NAMALWA (cell line): ENCODE results near the gene SLC35F1.
A peak's percentile ranks its signal among the peaks of the same experiment; 100 is the strongest.
"Not testable (repeated sequence)": the region's sequence is repeated elsewhere in the genome, so short reads cannot be mapped to it uniquely, and the experiment has no call there.

Source experiments
- DNase-seq: peaks from one replicate; pipeline ENCODE4 v3.0.0-alpha.2; 2015; ENCODE audit warnings: low spot score

SLC35F1 gene

DNA sequence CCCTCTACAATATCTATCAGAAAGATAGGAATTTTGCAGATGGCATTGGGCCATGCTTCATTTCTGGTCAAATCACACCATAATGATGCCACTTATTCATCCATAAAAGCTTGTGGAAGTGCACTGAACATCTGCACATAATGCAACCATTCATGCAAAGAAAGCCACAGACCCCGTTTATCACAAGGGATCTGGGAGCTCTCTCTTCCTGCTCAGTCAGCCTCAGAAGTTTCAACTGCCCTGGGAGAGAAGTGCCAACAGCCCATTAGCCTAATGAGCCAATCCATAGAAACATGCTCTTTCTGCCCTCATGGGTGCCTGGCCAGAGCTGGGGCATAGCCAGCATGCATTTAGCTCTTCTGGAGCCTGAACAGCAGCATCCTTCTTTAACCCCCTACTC, 85.8 kb downstream of the SLC35F1 start:
- DNase-seq = no peak

DNA sequence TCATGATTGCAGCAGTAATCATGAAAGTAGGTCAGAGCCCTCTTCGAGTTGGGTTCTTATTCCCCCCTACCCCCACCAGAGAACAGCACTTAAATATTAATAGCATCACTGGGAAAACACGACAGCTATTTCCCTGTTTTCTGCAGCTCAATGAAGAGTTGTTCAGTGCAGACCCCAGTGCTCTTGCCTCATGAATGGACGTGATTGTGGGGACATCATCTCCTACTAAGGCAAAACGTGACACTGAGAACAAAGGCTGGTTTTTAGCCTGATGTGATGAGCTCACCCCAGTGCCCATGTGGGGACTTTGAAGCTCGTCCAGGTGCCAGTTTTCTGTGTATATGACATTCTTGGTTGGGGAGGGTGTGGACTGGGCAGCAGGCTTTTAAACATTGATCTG, 105.9 kb downstream of the SLC35F1 start:
- no peak for DNase-seq

DNA sequence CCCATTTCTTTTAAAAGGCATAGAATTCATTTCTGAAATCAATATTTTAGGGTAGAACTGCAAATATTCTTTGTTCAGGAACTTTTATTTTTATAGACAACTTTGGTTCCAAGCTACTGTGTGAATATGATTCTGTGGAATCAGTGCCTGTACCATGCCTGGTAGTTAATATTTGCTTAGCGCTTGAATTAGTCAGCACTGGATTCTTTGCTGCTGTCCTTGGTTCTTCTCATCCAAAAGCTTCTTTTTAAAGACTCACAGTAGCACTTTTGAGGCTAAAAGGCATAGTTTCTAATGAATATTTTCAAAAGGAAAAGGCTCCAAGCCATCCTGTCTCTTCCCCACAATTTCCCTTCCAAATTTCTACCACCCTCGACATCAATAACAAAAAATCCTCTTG, 109.5 kb downstream of the SLC35F1 start:
- no peak for DNase-seq

DNA sequence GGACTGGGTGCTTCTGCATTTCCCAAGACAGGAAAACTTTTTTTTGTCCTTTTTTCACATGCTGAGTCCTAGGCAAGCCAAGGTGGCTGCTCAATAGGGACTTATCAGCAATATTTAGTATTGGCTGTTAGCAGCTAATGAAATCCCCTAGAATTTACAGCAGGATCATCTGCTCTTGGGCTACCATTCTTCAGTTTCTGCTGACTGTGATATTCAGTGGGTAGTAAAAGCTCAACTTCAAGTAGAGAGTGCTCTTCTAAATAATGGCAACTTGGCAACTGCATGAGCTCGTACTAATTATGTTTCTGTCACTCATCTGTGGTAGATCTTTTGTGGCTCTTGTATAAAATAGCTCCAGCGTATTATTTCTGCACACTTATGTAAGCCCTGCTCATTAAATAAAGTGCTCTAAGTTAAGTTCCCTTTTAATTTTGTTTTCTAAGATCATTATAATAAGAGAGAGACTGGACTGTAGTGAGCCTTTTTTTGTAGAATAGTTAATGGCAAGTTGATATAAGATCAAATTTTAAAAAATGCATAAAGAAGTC, 110.3 kb downstream of the SLC35F1 start:
- no peak for DNase-seq

DNA sequence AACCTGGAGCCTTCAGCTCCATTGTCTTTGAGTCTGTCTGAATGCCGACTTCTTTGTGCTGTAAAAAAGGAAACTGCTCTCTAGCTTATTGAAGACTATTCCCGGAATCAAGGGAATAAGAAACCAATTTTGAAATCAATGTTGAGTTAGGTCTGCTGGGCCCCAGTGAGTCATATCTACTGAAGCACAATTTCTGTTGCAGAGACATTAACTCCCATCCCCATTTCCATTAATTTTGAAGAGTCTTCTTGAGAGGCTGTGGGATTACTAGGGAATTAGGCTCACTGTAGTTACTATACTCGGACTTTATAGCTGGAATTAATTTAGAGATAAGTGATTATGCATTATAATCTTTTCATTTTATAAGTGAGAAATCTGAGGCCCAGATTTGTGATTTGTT, 116.7 kb downstream of the SLC35F1 start:
- DNase-seq = no peak

DNA sequence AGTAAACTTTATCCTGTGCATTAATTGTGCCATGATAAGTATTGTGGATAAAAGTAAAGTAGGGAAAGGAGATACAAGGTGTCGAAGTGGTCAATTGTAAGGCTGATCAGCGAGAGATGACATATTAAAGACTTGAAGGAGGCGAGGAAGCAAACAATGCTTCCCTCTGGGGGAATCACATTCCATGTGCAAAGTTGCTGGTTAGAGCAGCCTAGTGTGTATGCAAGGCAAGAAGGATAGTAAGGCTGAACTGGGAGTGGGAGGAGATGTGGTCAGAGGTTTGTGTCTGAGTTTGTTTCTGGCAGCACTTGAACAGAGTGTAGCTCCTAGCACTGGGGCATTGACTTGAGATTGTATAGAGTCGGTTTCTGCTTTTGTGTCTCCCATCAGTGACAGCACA, 122.9 kb downstream of the SLC35F1 start:
- no peak for DNase-seq

DNA sequence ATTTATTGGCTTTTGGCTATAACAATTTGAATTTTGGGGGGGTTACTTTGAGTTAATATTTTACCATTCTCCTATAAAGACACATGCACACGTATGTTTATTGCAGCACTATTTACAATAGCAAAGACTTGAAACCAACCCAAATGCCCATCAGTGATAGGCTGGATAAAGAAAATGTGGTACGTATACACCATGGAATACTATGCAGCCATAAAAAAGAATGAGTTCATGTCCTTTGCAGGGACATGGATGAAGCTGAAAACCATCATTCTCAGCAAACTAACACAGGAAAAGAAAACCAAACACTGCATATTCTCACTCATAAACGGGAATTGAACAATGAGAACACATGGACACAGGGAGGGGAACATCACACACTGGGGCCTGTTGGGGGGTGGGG, 130.4 kb downstream of the SLC35F1 start:
- DNase-seq = not testable (repeated sequence)

DNA sequence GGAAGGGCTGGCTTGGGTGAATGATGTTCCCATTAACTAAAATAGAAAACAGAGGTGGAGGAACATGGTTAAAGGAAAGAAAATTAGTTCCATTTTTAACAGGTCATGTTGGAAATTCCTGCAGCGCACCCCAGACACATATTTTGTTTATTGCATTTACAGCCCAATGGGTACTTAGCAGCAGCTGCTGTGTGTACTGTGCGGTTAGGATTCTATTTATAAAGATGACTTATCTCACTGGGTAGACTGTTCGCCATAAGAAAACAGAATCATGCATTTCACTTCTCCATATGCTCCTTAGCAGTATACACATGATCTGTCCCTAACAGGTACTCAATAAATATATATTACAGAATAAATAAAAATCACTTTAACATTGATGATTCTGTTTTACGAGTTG, 135.8 kb downstream of the SLC35F1 start:
- no peak for DNase-seq

DNA sequence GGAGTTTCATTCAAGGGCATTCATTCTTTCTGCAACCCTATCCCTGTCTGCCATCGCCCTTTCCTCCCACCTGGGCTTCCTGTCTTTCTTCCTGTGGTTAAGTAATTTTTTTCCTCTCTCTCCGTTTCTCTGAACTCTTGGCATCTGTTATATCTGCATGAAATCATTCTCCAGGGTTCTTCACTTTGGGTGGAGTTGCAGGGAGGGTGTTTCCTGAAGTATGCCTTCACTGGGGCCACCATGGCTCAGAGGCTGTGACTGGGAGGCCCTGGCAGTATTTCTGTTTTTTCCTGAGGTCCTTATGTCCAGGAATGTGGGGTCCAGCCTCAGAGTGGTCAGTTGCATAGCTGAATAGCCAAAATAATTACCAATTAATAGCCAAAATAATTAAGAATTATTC, 137.2 kb downstream of the SLC35F1 start:
- no peak for DNase-seq

DNA sequence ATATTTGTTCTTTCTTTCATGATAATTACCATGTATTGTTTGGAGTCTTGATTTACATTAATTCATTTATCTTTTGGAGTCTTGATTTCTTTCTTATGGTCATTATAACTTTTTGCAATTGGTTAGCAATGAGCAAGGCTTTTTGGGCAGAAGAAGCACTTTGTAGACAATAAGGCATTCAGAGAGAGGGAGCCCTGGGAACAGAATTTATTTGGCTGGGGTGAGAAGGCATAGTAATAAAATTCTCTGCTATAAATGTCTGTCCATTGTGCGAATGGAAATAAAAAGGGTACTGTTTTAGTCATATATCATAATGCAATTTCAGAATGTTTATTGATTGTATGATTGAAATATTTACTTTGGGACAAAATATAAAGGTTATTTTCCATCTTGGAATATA, 147.0 kb downstream of the SLC35F1 start:
- no peak for DNase-seq

DNA sequence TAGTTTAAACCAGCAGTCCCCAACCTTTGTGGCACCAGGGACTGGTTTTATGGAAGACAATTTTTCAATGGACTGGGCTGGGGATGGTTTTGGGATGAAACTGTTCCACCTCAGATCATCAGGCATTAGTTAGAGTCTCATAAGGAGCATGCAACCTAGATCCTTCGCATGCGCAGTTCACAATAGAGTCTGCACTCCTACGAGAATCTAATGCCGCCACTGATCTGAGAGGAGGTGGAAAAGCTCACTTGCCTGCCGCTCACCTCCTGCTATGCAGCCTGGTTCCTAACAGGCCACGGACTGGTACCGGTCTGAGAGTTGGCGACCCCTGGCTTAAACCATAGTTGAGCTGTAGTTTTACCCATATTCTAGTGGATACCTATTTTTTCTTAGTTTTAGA, 154.6 kb downstream of the SLC35F1 start:
- no peak for DNase-seq

DNA sequence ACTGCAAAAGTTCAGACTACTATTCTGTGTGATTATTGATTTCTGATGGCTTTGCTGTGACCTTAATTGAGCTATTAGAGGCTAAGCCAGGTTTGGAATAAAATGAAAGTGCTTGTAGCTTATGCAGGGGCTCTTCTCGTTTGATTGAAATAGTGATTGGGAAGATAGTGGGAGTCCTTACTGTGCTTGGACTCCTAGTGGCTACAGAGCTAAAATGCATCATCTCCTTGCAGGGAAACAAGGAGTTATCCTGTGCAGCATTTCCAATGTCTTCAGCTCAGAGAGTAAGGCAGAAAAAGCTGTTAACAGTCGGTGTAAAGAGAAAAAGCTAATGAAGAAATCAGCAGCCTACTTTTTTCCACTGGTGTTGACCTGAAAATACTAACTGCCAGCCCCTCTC, 173.5 kb downstream of the SLC35F1 start:
- no peak for DNase-seq

DNA sequence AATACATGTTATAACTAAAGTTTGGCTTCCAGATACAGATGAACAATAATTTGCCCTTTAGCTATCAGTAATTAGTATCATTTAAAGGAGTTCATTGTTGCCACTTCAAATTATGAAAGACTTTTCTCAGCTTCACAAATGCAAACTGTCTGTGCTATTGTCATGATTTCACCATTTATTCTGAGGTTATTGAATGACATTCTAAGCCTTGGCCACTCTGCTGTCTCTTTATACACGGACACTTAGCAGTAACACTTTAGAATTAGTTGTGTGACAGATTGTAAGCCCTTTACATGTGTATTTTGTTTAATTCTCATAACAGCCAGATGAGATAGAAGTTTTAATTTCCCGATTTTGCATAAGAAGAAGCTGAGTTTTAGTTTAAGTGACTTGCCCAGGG, 176.6 kb downstream of the SLC35F1 start:
- DNase-seq = no peak

DNA sequence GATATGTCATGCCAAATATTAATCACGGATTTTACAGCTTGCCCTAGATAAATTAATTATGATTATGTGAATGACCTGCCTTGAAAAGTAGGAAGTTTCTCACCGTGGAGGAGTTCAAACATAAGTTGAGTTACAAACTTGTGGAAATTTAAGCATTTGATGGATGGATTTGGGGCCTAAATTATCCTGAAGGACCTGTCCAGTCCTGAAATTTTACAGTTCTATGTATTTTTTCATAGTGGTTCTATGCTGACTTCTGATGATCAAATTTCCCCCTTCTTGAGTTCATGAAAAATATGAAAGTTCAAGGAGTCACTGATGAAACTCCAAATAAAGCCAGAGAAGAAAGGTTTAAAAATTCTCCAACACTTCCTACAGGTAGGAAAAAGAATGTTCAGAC, 178.6 kb downstream of the SLC35F1 start:
- no peak for DNase-seq

DNA sequence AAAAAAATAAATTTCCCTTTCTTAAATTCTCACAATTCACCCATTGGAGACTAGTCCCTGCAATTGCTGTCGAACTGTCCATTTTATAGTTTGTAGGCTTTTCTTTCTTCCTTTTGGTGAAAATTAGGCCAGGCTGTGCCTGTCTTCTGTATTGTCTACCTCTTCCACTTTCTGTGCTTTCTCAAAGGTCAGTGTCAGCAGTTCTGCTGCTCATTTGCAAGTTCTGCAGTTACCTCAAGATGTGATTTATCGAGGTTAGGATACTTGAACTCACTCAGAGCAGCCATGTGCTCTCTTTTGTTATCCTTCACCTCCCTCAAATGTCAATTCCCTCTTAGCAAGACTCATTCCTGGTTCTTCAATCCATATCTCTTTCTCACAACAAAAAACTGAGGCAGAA, 179.1 kb downstream of the SLC35F1 start:
- DNase-seq = no peak

DNA sequence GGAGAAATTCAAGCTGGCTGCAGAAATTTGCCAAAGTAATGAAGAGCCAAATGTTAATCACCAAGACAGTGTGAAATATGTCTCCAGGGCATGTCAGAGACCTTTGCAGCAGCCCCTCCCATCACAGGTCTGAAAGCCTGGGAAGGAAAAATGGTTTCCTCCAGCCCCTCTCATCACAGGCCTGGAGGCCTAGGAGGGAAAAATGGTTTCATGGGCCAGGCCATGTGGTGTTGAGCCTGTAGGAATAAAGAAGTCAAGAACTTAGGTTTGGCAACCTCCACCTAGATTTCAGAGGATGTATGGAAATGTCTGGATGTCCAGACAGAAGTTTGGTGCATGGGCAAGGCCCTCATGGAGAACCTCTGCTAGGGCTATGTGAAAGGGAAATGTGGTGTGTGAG, 185.0 kb downstream of the SLC35F1 start:
- DNase-seq = no peak

DNA sequence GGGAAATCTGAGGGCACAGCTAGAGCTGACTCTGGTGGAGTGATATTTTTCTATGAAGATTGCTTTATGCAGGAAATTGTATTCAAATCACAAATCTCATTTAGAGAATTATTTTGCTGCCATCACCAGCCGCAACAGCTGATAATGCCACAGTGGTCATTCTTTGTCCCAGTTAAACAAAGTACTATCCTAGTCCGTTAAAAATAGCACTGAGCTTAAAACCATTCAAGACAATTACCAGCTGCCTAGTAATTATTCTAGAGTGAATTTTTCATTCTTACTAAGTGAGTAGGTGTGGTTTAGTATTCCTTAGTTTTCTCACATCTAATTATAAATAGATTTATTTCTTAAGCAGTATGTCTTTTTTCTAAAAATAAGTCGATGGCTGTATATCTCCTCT, 190.5 kb downstream of the SLC35F1 start:
- DNase-seq = no peak

DNA sequence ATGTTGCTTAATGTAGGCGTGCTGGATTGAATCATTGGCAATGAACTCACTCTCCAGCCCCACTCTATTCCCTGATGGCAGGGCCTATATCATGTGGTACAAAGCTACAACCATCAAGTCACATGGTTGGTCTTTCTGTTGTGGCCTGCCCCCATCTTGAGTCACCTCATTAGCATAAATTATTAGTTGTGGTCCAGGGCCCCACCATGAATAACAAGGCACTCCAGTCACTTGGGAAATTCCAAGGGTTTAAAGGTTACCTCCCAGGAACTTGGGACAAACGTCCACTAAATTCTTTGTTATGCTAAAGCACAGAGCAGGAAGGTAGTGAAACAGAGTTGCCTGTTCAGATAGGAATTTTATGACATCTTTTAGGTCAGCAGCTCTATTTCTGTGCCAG, 193.7 kb downstream of the SLC35F1 start:
- no peak for DNase-seq

DNA sequence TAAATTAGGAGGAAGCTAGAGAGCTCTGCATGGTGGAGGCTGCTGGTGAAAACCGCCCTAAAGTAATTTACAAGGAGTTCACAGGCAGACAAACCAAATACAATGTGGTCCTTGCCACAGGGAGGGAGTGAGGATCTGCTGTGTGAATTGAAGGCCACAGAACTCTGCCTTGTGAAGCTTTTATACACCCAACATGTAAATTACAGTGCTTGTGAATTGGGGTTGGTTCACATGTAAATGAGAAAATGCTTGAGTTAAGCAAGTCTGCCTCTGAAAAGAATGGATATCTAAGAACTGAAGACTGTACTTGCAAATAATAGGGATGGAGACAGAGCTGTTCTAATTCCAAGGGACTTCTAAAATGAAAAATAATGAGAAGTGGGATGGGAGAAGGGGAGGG, 194.2 kb downstream of the SLC35F1 start:
- DNase-seq = no peak

DNA sequence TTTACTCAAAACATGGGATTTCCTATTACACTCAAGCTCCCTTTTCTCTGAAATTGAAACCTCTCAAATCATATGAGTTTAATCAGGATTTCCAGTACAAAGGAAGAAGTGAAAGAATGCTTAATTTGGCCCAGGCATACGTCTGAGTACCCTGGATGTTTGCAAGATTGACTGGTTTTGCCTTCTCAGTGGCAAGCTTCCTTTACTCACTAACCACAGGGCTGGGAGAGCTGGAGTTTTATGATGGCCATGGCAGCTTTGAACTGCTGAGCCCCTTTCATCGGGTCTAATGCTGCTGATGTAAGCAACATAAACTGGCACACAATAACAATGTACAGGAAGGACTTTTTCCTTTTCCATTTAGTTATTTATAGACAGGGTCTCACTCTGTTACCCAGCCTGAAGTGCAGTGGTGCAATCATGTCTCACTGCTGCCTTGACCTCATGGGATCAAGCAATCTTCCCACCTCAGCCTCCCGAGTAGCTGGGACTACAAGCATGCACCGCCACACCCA, 194.8 kb downstream of the SLC35F1 start:
- DNase-seq = no peak

DNA sequence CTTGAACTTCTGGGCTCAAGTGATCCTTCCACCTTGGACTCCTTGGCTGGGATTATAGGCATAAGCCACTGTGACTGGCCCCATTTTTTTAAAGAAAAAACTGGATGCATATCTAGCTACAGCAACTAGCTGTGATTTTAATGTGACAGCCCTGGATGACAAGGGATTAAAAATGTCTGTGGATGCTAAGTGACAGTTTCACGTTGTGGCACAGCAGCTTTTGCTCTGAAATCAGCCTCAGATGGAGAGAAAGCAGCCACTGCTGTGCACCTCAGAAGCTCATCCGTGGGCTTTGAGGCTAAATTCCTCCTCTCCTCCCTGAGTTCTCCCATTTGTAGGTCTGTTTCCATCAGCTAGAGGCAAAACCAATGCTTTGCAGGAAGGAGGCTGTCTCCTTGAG, 195.3 kb downstream of the SLC35F1 start:
- DNase-seq = no peak

DNA sequence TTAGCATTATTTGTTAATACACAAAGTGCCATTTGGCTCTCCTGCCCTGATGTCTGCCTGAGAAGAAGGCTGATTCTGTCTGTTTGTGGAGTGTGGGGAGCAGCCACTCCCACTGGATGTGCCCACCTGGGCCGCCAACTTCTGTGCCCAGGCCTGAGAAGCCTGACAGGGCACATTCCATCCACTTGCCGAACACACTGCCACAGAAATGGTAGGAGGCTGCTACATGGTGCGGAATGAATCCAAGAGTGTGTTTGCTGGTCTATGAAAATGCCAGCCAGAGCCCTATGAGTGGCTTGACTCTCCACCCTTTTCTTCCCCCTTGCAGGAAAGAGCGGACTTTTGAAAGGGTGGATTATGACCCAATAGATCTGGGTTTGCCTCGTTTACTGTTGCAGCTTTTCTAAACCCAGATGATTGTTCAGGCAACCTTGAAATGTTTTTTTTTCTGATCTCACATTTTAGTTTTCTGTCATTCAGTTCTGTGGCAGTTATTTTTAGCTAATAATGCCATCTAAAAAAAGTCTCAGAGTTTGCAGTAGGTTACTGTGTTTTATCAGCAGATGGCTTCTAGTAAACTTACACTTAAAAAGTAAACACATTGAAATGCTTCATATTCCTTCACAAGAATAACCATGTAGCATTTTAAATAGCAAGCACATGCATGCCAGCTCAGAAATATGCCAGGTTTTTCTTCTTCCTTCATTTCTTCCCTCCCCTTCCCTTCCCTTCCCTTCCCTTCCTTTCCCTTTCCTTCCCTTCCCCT, 196.5 kb downstream of the SLC35F1 start:
- DNase-seq = no peak

DNA sequence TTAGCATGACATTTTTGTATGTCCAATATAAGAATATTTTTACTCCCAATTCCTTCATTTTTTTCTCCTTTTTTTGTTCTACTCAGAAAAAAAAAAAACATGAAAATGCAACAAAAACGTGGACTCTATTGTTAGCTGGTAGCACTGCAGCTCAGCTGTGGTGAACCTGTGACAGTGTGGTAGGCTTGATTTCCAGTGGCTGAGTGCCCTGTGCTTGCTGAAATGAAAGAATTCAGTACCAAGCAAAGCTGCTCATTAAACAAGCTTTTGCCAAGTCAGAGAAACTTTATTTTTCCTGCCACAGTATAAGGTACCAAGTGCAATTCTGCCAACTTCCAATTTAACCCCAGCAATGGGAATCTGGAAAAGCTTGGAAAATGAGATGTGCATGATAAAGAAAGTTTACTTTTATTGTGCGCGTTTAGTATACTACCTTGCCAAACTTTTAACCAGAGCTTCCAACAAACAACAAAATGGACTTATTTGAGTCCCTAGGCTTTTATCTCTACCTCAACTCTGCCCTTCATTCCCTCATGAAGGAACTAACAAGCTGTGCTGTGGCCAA, 215.2 kb downstream of the SLC35F1 start:
- no peak for DNase-seq

DNA sequence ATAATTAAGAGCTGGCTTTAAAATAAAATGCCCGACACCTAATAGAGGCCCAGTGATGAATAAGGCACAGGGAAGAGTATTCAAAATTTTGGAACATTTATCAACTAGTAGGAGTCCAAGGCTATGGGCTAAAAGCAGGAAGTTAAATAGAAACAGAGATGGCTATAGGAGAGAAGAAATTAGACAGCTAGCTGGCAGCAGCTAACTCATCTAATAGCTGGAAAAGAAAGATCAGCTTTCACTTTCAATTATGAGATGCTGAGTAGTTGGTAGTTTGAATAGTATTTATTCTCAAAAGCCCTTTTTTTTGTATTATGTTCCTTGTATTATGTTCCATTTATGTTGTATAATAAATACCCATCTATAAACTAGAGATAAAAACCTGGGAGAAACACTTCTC, 215.7 kb downstream of the SLC35F1 start:
- peak; percentile 1 for DNase-seq
